ENCODE data around the gene TRIM31. TPM values are rescaled to one million over a fixed set of nuclear protein-coding genes. Genes with fewer than 3 reads are reported as not detected.

TRIM31 gene
- total RNA-seq, 1 donor from 2014 or later, result not detected

DNA sequence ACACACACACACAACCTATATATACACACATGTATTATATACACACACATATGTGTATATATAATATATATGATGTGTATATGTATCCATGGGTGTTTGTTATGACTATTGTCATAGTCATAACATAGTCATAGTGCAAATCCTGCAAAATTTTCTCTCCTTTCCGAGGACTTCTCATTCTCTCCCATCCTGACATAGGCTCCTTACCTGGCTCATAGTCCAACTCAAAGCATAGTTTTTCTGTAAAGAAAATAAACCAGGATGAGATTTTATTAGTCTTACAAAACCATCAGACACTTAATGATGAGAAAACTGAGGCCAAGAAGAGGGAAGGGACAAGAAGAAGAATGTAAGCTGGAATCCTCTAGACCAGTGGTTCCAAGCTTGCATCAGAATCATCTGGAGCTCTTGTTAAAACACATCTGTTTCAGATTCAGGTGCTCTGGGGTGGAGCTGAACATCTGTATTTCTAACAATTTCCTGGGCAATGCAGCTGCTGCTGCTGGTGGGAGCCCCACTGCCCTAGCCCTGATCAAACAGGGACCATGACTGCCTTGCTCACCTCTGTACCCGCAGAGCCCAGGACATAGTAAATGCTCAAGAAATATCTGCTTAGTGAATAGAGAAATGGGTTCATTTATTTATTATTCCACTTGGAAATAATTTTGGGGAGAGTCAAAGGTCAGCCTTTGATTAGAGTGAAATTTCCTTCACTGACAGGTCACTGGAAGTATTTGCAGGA, 42.8 kb upstream of the TRIM31 start:
- DNase-seq (ENCODE audit: low read depth, low spot score), result no peak
- TF ChIP-seq, protein P1, sequence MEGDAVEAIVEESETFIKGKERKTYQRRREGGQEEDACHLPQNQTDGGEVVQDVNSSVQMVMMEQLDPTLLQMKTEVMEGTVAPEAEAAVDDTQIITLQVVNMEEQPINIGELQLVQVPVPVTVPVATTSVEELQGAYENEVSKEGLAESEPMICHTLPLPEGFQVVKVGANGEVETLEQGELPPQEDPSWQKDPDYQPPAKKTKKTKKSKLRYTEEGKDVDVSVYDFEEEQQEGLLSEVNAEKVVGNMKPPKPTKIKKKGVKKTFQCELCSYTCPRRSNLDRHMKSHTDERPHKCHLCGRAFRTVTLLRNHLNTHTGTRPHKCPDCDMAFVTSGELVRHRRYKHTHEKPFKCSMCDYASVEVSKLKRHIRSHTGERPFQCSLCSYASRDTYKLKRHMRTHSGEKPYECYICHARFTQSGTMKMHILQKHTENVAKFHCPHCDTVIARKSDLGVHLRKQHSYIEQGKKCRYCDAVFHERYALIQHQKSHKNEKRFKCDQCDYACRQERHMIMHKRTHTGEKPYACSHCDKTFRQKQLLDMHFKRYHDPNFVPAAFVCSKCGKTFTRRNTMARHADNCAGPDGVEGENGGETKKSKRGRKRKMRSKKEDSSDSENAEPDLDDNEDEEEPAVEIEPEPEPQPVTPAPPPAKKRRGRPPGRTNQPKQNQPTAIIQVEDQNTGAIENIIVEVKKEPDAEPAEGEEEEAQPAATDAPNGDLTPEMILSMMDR (conservative IDR thresholded peaks at IDR 0.05), result no peak
- H3K36me3 Mint-ChIP-seq (ENCODE audit: low read depth), result no peaks in the 10 kb centered on the region
- peaks cover 82% of the 10 kb centered on the region for H3K27me3 Mint-ChIP-seq (ENCODE audit: low read depth)
- H3K27ac Mint-ChIP-seq (ENCODE audit: unreplicated experiment), result no peak overlapping the region
- no peak overlapping the region for H3K4me3 Mint-ChIP-seq
- no peaks in the 10 kb centered on the region for H3K4me1 Mint-ChIP-seq
- H3K9me3 Mint-ChIP-seq, result no peaks in the 10 kb centered on the region

DNA sequence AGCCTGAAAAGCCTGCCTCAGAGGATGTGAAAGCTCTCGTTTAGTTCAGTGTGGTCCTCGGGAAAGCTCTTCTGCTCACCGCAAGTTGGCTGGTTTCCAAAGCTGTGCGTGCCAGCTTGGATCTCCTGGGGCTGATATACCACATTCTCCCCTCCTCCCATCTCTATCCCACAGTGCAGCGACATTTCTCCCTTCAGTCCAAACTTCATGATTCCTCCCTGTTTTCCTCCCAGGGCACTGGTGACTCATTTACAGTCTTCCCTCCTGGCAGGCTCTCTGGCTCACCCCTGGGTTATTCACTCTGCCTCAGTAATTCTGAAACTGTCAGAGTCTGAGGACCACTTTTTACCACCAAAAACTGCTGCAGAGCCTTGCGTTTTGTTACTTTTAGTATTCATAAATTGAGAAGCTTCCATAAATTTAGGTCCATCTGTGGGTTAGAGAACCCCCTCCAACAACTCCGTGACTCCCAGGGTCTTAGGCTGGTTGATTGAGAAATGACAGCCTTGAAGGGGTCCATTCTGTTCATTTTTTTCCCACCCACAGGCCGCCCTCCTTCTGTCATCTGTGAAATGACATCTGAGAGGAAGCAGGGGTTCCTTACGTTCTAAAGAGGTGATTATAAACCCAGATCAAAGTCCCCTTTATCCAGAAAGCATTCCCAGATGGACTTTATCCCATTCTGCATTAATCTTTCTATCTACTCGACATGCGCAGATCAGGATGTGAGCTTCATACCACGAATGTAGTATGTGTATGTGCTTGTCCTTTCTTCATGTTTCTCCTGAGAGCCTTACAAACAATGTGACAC, 42.0 kb upstream of the TRIM31 start:
- H3K4me1 Mint-ChIP-seq, result no peaks in the 10 kb centered on the region
- DNase-seq (ENCODE audit: low read depth, low spot score), result no peak
- TF ChIP-seq, protein P1 (conservative IDR thresholded peaks at IDR 0.05), result no peak
- no peaks in the 10 kb centered on the region for H3K36me3 Mint-ChIP-seq (ENCODE audit: low read depth)
- no peak overlapping the region for H3K4me3 Mint-ChIP-seq
- H3K27ac Mint-ChIP-seq (ENCODE audit: unreplicated experiment), result no peak overlapping the region
- peaks cover 81% of the 10 kb centered on the region for H3K27me3 Mint-ChIP-seq (ENCODE audit: low read depth)
- H3K9me3 Mint-ChIP-seq, result no peaks in the 10 kb centered on the region

GRCh38 chr6:30154061-30154460, 41.2 kb upstream of the TRIM31 start:
- Mint-ChIP-seq H3K4me3 (no peak overlapping the region), H3K27ac (ENCODE audit: unreplicated experiment) (no peak overlapping the region), H3K4me1 (no peaks in the 10 kb centered on the region), H3K36me3 (ENCODE audit: low read depth) (no peaks in the 10 kb centered on the region), H3K9me3 (no peaks in the 10 kb centered on the region), H3K27me3 (ENCODE audit: low read depth) (peaks cover 76% of the 10 kb centered on the region)
- no peak for DNase-seq (ENCODE audit: low read depth, low spot score)
- TF ChIP-seq, protein P1 (conservative IDR thresholded peaks at IDR 0.05), result no peak

- Mint-ChIP-seq H3K27me3 (ENCODE audit: low read depth) (peaks cover 72% of the 10 kb centered on the region), H3K4me1 (no peaks in the 10 kb centered on the region), H3K9me3 (no peaks in the 10 kb centered on the region), H3K4me3 (no peak overlapping the region), H3K27ac (ENCODE audit: unreplicated experiment) (no peak overlapping the region), H3K36me3 (ENCODE audit: low read depth) (no peaks in the 10 kb centered on the region)
- TF ChIP-seq, protein P1 (conservative IDR thresholded peaks at IDR 0.05), result no peak
- no peak for DNase-seq (ENCODE audit: low read depth, low spot score)
These were observed 40.2 kb upstream of the TRIM31 start for GRCh38 chr6:30152910-30153610.

GRCh38 chr6:30152016-30152673, 39.3 kb upstream of the TRIM31 start:
- H3K4me3 Mint-ChIP-seq, result no peak overlapping the region
- H3K27me3 Mint-ChIP-seq (ENCODE audit: low read depth), result peaks cover 73% of the 10 kb centered on the region
- no peak overlapping the region for H3K27ac Mint-ChIP-seq (ENCODE audit: unreplicated experiment)
- H3K4me1 Mint-ChIP-seq, result no peaks in the 10 kb centered on the region
- no peaks in the 10 kb centered on the region for H3K9me3 Mint-ChIP-seq
- no peak for DNase-seq (ENCODE audit: low read depth, low spot score)
- TF ChIP-seq, protein P1 (conservative IDR thresholded peaks at IDR 0.05), result no peak
- no peaks in the 10 kb centered on the region for H3K36me3 Mint-ChIP-seq (ENCODE audit: low read depth)

Data from neural crest cell (in vitro differentiated cells).